Sigmoid colon (tissue), 4 donors: ENCODE data around the gene CTIF.

Source experiments
- EP300 ChIP-seq, 4 donors: sonication (generic); formaldehyde crosslinking; IDR thresholded peaks; one replicate each; pipeline ENCODE4 v1.6.1; 2017; ENCODE audit warnings: antibody characterized with exemption in 4 of 4
- POLR2A ChIP-seq, 2 donors: fragments of 450-650 bp; IDR thresholded peaks; one replicate each; pipeline ENCODE4 v1.6.1; 2016; ENCODE audit warnings: antibody characterized with exemption in 2 of 2, mild to moderate bottlenecking in 2 of 2, moderate library complexity in 2 of 2
- POLR2AphosphoS5 ChIP-seq, 4 donors: sonication (generic); formaldehyde crosslinking; IDR thresholded peaks; one replicate each; pipeline ENCODE4 v1.6.1; 2017; ENCODE audit warnings: antibody characterized with exemption in 4 of 4
- TF ChIP-seq, protein P1 (sequence below), 4 experiments: fragments of 450-650 bp in 3 of 4; fragments of 200-600 bp in 1 of 4; IDR thresholded peaks; one replicate each; pipeline ENCODE4 v1.5.1; 2016 to 2019; ENCODE audit warnings: antibody characterized with exemption in 4 of 4, mild to moderate bottlenecking in 3 of 4, moderate library complexity in 2 of 4

DNA sequence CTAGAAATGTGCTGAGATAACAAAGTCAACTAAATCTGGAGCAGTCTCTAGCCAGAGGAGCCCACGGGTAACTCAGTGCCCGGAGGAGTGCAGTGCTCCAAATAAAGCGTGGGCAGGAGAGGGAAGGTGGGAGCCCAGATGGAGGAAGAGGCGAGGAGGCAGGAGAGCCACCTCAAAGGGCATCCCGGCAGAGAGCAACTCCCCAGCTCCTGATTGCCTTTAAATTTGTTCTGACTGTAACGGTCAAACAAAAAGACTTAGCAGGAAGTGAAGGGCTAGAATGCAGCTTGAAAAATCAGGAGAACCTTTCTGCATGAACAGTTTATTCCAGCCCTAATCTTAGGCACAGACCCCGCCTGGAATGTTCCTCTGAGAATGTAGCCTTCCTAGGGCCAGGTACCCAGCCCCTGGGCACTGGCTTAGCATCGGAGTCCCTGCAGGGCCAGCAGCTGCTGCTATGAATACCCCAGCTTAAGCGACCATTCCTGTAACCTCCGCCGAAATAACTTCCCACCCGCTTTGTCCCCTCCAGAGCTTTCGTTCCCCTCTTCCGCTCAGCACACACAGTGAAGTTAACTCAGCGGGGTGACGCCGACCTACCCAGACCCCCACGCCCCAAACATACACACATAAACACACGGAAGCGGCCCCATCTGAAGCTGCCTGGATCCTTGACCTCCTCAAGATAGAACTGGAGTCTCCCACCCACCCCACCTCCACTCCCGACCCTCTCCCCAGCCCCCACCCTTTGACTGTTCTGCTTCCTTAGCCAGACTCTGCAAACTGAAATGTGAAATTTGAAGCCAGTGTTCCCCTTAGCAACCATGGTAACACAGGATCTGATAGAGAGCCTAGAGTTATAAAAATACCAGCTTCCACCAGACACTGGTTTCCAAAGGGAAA is 288.7 kb downstream of the CTIF start:
- TF ChIP-seq, protein P1, sequence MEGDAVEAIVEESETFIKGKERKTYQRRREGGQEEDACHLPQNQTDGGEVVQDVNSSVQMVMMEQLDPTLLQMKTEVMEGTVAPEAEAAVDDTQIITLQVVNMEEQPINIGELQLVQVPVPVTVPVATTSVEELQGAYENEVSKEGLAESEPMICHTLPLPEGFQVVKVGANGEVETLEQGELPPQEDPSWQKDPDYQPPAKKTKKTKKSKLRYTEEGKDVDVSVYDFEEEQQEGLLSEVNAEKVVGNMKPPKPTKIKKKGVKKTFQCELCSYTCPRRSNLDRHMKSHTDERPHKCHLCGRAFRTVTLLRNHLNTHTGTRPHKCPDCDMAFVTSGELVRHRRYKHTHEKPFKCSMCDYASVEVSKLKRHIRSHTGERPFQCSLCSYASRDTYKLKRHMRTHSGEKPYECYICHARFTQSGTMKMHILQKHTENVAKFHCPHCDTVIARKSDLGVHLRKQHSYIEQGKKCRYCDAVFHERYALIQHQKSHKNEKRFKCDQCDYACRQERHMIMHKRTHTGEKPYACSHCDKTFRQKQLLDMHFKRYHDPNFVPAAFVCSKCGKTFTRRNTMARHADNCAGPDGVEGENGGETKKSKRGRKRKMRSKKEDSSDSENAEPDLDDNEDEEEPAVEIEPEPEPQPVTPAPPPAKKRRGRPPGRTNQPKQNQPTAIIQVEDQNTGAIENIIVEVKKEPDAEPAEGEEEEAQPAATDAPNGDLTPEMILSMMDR (IDR thresholded peaks at IDR 0.05): no peak
- TF ChIP-seq POLR2A (IDR thresholded peaks at IDR 0.05) (no peak), EP300 (IDR thresholded peaks at IDR 0.05) (no peak), POLR2AphosphoS5 (IDR thresholded peaks at IDR 0.05) (no peak)
